ENCODE measurements around the gene PARS2.

- TF ChIP-seq, protein P1, sequence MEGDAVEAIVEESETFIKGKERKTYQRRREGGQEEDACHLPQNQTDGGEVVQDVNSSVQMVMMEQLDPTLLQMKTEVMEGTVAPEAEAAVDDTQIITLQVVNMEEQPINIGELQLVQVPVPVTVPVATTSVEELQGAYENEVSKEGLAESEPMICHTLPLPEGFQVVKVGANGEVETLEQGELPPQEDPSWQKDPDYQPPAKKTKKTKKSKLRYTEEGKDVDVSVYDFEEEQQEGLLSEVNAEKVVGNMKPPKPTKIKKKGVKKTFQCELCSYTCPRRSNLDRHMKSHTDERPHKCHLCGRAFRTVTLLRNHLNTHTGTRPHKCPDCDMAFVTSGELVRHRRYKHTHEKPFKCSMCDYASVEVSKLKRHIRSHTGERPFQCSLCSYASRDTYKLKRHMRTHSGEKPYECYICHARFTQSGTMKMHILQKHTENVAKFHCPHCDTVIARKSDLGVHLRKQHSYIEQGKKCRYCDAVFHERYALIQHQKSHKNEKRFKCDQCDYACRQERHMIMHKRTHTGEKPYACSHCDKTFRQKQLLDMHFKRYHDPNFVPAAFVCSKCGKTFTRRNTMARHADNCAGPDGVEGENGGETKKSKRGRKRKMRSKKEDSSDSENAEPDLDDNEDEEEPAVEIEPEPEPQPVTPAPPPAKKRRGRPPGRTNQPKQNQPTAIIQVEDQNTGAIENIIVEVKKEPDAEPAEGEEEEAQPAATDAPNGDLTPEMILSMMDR (conservative IDR thresholded peaks at IDR 0.05 in 1 of 2, IDR thresholded peaks at IDR 0.05 in 1 of 2; ENCODE audit: extremely low read depth in 1 of 2, insufficient read depth in 1 of 2, low read depth in 1 of 2, low read length in 2 of 2) = no peak
- TF ChIP-seq EZH2 (IDR thresholded peaks at IDR 0.05; ENCODE audit: borderline replicate concordance, low read length) = no peak
Measured at GRCh38 chr1:54714881-54715492, 49.3 kb downstream of the PARS2 start.
